ENCODE data around the gene PKD1L1.

Gene PKD1L1

GRCh38 chr7:47991741-47992311, 43.6 kb upstream of the PKD1L1 start (continued):
- TF ChIP-seq ZNF48 (tag by site-specific recombination; IDR thresholded peaks at IDR 0.05) (no peak), EGR2 (tag by site-specific recombination; IDR thresholded peaks at IDR 0.05; ENCODE audit: low read depth) (peak; percentile 74), ZNF580 (tag by site-specific recombination; IDR thresholded peaks at IDR 0.05) (no peak), ZNF366 (tag by site-specific recombination; conservative IDR thresholded peaks at IDR 0.05) (no peak), HIC1 (tag by site-specific recombination; IDR thresholded peaks at IDR 0.05) (peak; percentile 39; the same call in 1 of the 2 replicates), YY1 (tag by site-specific recombination; IDR thresholded peaks at IDR 0.05) (no peak), ZNF561 (tag by site-specific recombination; IDR thresholded peaks at IDR 0.05; ENCODE audit: borderline replicate concordance) (no peak), ZBTB44 (tag by site-specific recombination; IDR thresholded peaks at IDR 0.05) (no peak), ZNF10 (tag by site-specific recombination; IDR thresholded peaks at IDR 0.05) (no peak), ZNF549 (tag by site-specific recombination; IDR thresholded peaks at IDR 0.05) (no peak), ZSCAN23 (tag by site-specific recombination; IDR thresholded peaks at IDR 0.05) (no peak), ZNF433 (tag by site-specific recombination; IDR thresholded peaks at IDR 0.05; ENCODE audit: low read depth) (no peak), ZNF341 (tag by site-specific recombination; IDR thresholded peaks at IDR 0.05; ENCODE audit: low read depth) (no peak), KLF8 (tag by site-specific recombination; IDR thresholded peaks at IDR 0.05) (no peak), ZNF404 (tag by site-specific recombination; IDR thresholded peaks at IDR 0.05) (no peak), ZNF629 (tag by site-specific recombination; IDR thresholded peaks at IDR 0.05) (no peak), CTCF (tag by site-specific recombination; IDR thresholded peaks at IDR 0.05) (peak; percentile 59), ZNF639 (tag by site-specific recombination; IDR thresholded peaks at IDR 0.05) (no peak), ZNF140 (tag by site-specific recombination; IDR thresholded peaks at IDR 0.05) (no peak), GFI1B (tag by site-specific recombination; IDR thresholded peaks at IDR 0.05) (no peak), ZNF266 (tag by site-specific recombination; IDR thresholded peaks at IDR 0.05; ENCODE audit: low read depth) (no peak), ZNF26 (tag by site-specific recombination; IDR thresholded peaks at IDR 0.05) (no peak), BCL6B (tag by site-specific recombination; IDR thresholded peaks at IDR 0.05) (no peak), ZNF280D (tag by site-specific recombination; IDR thresholded peaks at IDR 0.05) (no peak), ZNF768 (tag by site-specific recombination; IDR thresholded peaks at IDR 0.05) (no peak), ZNF292 (tag by site-specific recombination; IDR thresholded peaks at IDR 0.05; ENCODE audit: borderline replicate concordance, low read depth) (no peak), ZNF530 (tag by site-specific recombination; IDR thresholded peaks at IDR 0.05; ENCODE audit: low read depth) (no peak)

All from HEK293 (cell line).